Fibroblast of villous mesenchyme (primary cell): ENCODE measurements around the gene TRAPPC1. TPM values are rescaled to one million over a fixed set of nuclear protein-coding genes. Genes with fewer than 3 reads are reported as not detected.
A peak's percentile ranks its signal among the peaks of the same experiment; 100 is the strongest.

Experiments used
- DNase-seq: peaks from one replicate; pipeline ENCODE4 v3.0.0-alpha.2; 2010; ENCODE audit warnings: low read depth
- H3K4me3 ChIP-seq: 2 replicates; pipeline ENCODE4 v1.5.1; 2011; ENCODE audit warnings: low read depth, mild to moderate bottlenecking, low read length
- CTCF ChIP-seq: IDR thresholded peaks from 2 replicates; pipeline ENCODE4 v1.5.1; 2012; ENCODE audit warnings: low read depth, mild to moderate bottlenecking, low read length; ENCODE audit not compliant: insufficient read depth
- total RNA-seq: library from RNA; depleted of rRNA; stranded (reverse); fragments of >200 nt; gene quantifications from 2 replicates; pipeline ENCODE4 v1.2.3, GENCODE V29; 2012

The TRAPPC1 gene
- total RNA-seq = 42.7 and 47.4 TPM in 2 replicates

- TF ChIP-seq CTCF = no peak
- DNase-seq = peak; percentile 99
- peak within 1 kb of the TSS; percentile 89 for H3K4me3 ChIP-seq
Measured at GRCh38 chr17:7931709-7932482, at the start of gene TRAPPC1, which contains the start of gene CNTROB. TRAPPC1 (minus strand) TSS chr17:7931946; CDS start chr17:7931829, 117 bp downstream. CNTROB (plus strand) TSS chr17:7932206; CDS start chr17:7933080, 874 bp downstream.

- DNase-seq = no peak
- no peak for TF ChIP-seq CTCF
- no peak overlapping the region for H3K4me3 ChIP-seq
Measured at GRCh38 chr17:7977805-7978204, 46.1 kb upstream of the TRAPPC1 start.

DNA sequence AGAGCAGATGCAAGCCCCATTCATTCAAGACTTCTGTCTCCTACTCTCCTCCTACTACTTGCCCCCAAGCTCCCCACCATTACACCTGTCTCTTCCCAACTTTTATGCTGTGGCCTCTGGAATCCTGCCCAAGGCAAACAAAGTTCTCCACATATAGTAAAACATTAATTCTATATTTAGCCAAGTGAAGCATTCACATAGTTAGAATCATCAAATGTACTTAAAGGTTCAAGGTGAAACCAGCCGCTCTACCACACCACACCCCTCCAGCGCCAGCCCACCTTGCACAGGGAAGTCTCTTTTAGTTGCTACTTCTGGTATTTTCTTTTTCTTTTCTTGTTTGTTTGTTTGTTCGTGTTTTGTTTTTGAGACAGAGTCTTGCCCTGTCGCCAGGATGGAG is 45.3 kb upstream of the TRAPPC1 start:
- no peak overlapping the region for H3K4me3 ChIP-seq
- no peak for DNase-seq
- TF ChIP-seq CTCF = no peak

DNA sequence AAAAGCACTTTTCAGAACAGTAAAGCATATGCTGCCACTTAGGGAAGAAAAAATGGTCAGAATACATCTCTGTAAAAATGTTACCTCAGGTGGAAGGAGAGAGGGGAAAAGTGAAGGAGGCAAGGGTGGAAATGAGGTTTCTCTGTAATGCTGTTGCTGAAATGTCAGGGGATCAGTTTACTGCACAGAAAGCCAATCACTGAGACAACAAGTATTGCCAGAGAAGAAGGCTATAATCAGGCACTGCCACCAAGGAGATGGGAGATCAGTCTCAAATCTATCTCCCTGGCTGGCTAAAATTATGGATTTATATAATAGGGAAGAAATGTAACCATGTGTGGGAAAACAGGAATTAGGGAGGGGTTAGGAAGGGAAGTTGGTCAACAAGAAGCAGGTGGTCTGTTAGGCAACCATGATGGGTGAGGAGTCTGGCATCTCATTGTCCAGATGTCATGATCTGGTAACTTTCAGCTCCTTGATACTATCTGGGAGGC is 42.9 kb upstream of the TRAPPC1 start:
- DNase-seq = no peak
- no peak overlapping the region for H3K4me3 ChIP-seq
- no peak for TF ChIP-seq CTCF

DNA sequence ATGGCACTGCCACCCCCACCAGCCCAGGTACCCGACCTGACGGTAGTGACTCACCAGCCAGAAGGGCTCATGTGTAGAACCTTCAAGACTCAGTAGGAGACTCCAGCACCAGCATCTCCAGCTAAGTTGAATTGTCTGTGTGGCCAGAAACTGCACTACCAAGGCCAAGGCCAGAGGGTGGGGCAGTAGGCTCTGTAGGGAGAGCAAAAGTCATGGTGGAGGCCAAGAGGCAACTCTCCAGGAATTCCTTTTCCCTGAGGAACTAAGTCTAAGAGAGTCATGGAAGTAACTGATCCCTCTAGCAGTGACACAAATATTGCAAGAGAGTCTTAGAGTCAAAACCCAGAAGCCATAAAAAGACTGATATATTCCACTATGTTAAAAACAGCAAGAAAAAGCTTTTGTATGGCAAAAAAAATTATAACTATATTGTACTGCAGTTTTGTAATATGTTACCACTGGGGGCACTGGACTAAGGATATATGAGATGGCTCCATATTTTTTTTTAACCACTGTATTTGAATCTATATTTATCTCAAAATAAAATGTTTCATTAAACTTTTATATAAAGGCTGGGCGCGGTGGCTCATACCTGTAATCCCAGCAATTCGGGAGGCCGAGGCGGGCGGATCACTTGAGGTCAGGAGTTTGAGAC is 40.5 kb upstream of the TRAPPC1 start:
- DNase-seq = no peak
- TF ChIP-seq CTCF = peak; percentile 23
- H3K4me3 ChIP-seq = no peak overlapping the region

GRCh38 chr17:7971651-7972050 is 39.9 kb upstream of the TRAPPC1 start:
- H3K4me3 ChIP-seq = no peak overlapping the region
- TF ChIP-seq CTCF = no peak
- no peak for DNase-seq
